CD14-positive monocyte (primary cell): ENCODE results near the gene PRR9. TPM values are rescaled to one million over a fixed set of nuclear protein-coding genes. Genes with fewer than 3 reads are reported as not detected.

Experiments used
- DNase-seq, 3 donors: peaks; one replicate each; pipeline ENCODE4 v3.0.0-alpha.2; 2011 to 2022
- H2AFZ ChIP-seq: 2 replicates; pipeline ENCODE4 v1.6.0; 2012; ENCODE audit warnings: mild to moderate bottlenecking, low read depth, low read length, inconsistent platforms; ENCODE audit not compliant: insufficient read depth, poor library complexity, severe bottlenecking
- H3K27ac ChIP-seq, 2 donors: 1 replicate in 1 of 2; 2 replicates in 1 of 2; pipeline ENCODE4 v1.5.1; 2012 to 2013; ENCODE audit warnings: low read length in 2 of 2, control low read depth in 1 of 2, inconsistent platforms in 1 of 2, low read depth in 1 of 2, mild to moderate bottlenecking in 1 of 2
- H3K27me3 ChIP-seq, 2 donors: one replicate each; pipeline versions ENCODE4 v1.6.0 to v1.6.1; 2011 to 2013; ENCODE audit warnings: low read length in 2 of 2; ENCODE audit not compliant: control insufficient read depth in 2 of 2, insufficient read depth in 2 of 2
- H3K36me3 ChIP-seq, 2 donors: replicated peaks in 1 of 2; 1 replicate in 1 of 2; 2 replicates in 1 of 2; pipeline versions ENCODE4 v1.5.1 to v1.6.1; 2012 to 2013; ENCODE audit warnings: low read length in 2 of 2, control low read depth in 1 of 2, inconsistent platforms in 1 of 2, mild to moderate bottlenecking in 1 of 2; ENCODE audit not compliant: insufficient read depth in 2 of 2, control insufficient read depth in 1 of 2
- H3K4me1 ChIP-seq, 2 donors: 1 replicate in 1 of 2; 2 replicates in 1 of 2; pipeline versions ENCODE4 v1.5.1 to v1.6.1; 2012 to 2013; ENCODE audit warnings: low read length in 2 of 2, control low read depth in 1 of 2, inconsistent platforms in 1 of 2, mild to moderate bottlenecking in 1 of 2, moderate library complexity in 1 of 2; ENCODE audit not compliant: insufficient read depth in 2 of 2, control insufficient read depth in 1 of 2
- H3K4me2 ChIP-seq: replicated peaks from 2 replicates; pipeline ENCODE3; 2012; ENCODE audit warnings: low read length, moderate library complexity, mild to moderate bottlenecking; ENCODE audit not compliant: poor library complexity, severe bottlenecking; ENCODE audit errors: extremely low read depth
- H3K4me3 ChIP-seq, 3 experiments: fragments of 200-600 bp in 1 of 3; sonication (generic) in 1 of 3; replicated peaks in 1 of 3; 1 replicate in 2 of 3; 2 replicates in 1 of 3; pipeline ENCODE4 v1.5.1; 2011 to 2013; ENCODE audit warnings: low read length in 3 of 3, mild to moderate bottlenecking in 3 of 3, control low read depth in 2 of 3, low read depth in 2 of 3, inconsistent platforms in 1 of 3, moderate library complexity in 1 of 3
- H3K79me2 ChIP-seq: 2 replicates; pipeline ENCODE4 v1.6.0; 2012; ENCODE audit warnings: mild to moderate bottlenecking, control low read depth, inconsistent platforms, low read length, moderate library complexity; ENCODE audit not compliant: insufficient read depth
- H3K9ac ChIP-seq: 2 replicates; pipeline ENCODE4 v1.6.0; 2017; ENCODE audit warnings: low read length, mild to moderate bottlenecking; ENCODE audit not compliant: insufficient read depth, poor library complexity, severe bottlenecking
- H3K9me3 ChIP-seq, 2 donors: replicated peaks in 1 of 2; 1 replicate in 1 of 2; 2 replicates in 1 of 2; pipeline versions ENCODE4 v1.5.1 to v1.6.1; 2012 to 2013; ENCODE audit warnings: low read length in 2 of 2, control low read depth in 1 of 2; ENCODE audit not compliant: control insufficient read depth in 1 of 2, insufficient read depth in 1 of 2
- H4K20me1 ChIP-seq: 2 replicates; pipeline ENCODE4 v1.6.0; 2012; ENCODE audit warnings: mild to moderate bottlenecking, low read length, control low read depth, moderate library complexity; ENCODE audit not compliant: insufficient read depth
- H3K27ac Mint-ChIP-seq, 7 donors: one replicate each; pipeline ENCODE4 v1.8.0; 2020; ENCODE audit warnings: mild to moderate bottlenecking in 7 of 7, mixed read lengths in 7 of 7, moderate library complexity in 6 of 7, inconsistent platforms in 2 of 7
- H3K27me3 Mint-ChIP-seq, 3 donors: one replicate each; pipeline ENCODE4 v1.8.0; 2021 to 2022; ENCODE audit warnings: low read depth in 3 of 3, mild to moderate bottlenecking in 3 of 3, mixed read lengths in 3 of 3, moderate library complexity in 3 of 3, inconsistent platforms in 1 of 3
- H3K36me3 Mint-ChIP-seq, 2 donors: one replicate each; pipeline ENCODE4 v1.8.0; 2020; ENCODE audit warnings: mixed read lengths in 2 of 2, inconsistent platforms in 1 of 2, mild to moderate bottlenecking in 1 of 2
- H3K4me1 Mint-ChIP-seq: one replicate; pipeline ENCODE4 v1.8.0; 2020; ENCODE audit warnings: mild to moderate bottlenecking, mixed read lengths
- H3K4me3 Mint-ChIP-seq, 2 donors: one replicate each; pipeline ENCODE4 v1.8.0; 2020; ENCODE audit warnings: mild to moderate bottlenecking in 2 of 2, mixed read lengths in 2 of 2, moderate library complexity in 1 of 2
- H3K9me3 Mint-ChIP-seq, 7 donors: one replicate each; pipeline ENCODE4 v1.8.0; 2020 to 2022; ENCODE audit warnings: mixed read lengths in 7 of 7, mild to moderate bottlenecking in 6 of 7, moderate library complexity in 6 of 7, inconsistent platforms in 2 of 7
- WGBS: methylation state at CpG from one replicate; pipeline ENCODE4 v1.1.5; 2013; ENCODE audit warnings: missing lambda C conversion rate; ENCODE audit not compliant: insufficient coverage; 5-methylcytosine and 5-hydroxymethylcytosine counted together
- intact Hi-C, 2 donors: fragments of 100-400 bp; cut with micrococcal nuclease; formaldehyde crosslinking; loops; one replicate each; pipeline versions ENCODE4 v1.15.0 to v1.15.1; 2023
- polyA plus RNA-seq, 3 donors: library from polyadenylated mRNA; depleted of rRNA in 1 of 3; unstranded in 2 of 3; stranded (reverse) in 1 of 3; fragments of 300-500 nt in 2 of 3; fragments of >200 nt in 1 of 3; fragmentation: Illumina TruSeq in 2 of 3; gene quantifications; 1 replicate in 2 of 3; 2 replicates in 1 of 3; pipeline ENCODE4 v1.2.3, GENCODE V29; 2012 to 2021
- TF ChIP-seq, protein P1 (sequence below): fragments of 200-600 bp; IDR thresholded peaks from one replicate; pipeline ENCODE4 v1.8.0; 2022; ENCODE audit warnings: antibody characterized with exemption, mild to moderate bottlenecking

Gene PRR9
- polyA plus RNA-seq, 3 donors, result not detected

- Mint-ChIP-seq H3K4me3 (no peak overlapping the region), H3K4me1 (no peaks in the 10 kb centered on the region), H3K36me3 (no peaks in the 10 kb centered on the region), H3K27me3 (peaks cover 9 to 19% (median 9%) of the 10 kb centered on the region in 3 donors), H3K27ac (no peak overlapping the region), H3K9me3 (peaks cover 0 to 9% (median 0%) of the 10 kb centered on the region in 7 donors)
- H3K27ac ChIP-seq, result no peak overlapping the region
- no peak overlapping the region for H3K4me2 ChIP-seq
- H3K4me1 ChIP-seq, result no peaks in the 10 kb centered on the region
- peaks cover 2 to 3% of the 10 kb centered on the region in 2 donors for H3K27me3 ChIP-seq
- no peak for DNase-seq
- 74% methylated on average over 3 of the region's 4 CpGs for WGBS
- no peak overlapping the region for H3K4me3 ChIP-seq
- no peaks in the 10 kb centered on the region for H3K79me2 ChIP-seq
- H3K36me3 ChIP-seq, result no peaks in the 10 kb centered on the region
- H4K20me1 ChIP-seq, result no peaks in the 10 kb centered on the region
- no peak overlapping the region for H2AFZ ChIP-seq
- TF ChIP-seq, protein P1, sequence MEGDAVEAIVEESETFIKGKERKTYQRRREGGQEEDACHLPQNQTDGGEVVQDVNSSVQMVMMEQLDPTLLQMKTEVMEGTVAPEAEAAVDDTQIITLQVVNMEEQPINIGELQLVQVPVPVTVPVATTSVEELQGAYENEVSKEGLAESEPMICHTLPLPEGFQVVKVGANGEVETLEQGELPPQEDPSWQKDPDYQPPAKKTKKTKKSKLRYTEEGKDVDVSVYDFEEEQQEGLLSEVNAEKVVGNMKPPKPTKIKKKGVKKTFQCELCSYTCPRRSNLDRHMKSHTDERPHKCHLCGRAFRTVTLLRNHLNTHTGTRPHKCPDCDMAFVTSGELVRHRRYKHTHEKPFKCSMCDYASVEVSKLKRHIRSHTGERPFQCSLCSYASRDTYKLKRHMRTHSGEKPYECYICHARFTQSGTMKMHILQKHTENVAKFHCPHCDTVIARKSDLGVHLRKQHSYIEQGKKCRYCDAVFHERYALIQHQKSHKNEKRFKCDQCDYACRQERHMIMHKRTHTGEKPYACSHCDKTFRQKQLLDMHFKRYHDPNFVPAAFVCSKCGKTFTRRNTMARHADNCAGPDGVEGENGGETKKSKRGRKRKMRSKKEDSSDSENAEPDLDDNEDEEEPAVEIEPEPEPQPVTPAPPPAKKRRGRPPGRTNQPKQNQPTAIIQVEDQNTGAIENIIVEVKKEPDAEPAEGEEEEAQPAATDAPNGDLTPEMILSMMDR, result no peak
- H3K9me3 ChIP-seq, result no peaks in the 10 kb centered on the region
- no peak overlapping the region for H3K9ac ChIP-seq
- intact Hi-C loops, result no loop called here
Observed at GRCh38 chr1:153202006-153202405, 15.4 kb upstream of the PRR9 start.

DNA sequence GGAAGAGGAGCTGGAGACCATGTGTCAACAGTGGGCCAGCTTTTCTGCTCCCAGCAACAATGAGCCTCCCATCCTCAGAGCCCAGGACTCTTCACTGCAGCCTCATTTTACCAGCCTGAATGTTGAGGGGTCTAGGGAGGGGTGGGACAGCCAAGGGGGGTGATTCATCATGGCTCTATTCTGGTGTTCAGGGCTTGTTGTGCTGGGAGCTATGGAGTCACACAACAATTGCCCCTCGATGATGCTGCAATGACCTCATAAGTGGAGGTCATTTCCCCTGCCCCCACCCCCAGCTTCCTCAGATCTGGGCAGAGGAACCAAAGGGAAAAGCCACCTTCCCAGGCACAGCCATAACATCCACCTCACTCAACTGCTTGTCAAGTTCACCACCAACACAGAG is 14.3 kb upstream of the PRR9 start, which contains the start of gene LELP1:
Gene LELP1, plus strand, starts transcription at position 301 of the 400 bp plus-strand sequence. CDS start 1,278 bp downstream, outside the sequence.
- H3K9me3 ChIP-seq, result no peaks in the 10 kb centered on the region
- H3K9me3 Mint-ChIP-seq, result peaks cover 0 to 5% (median 0%) of the 10 kb centered on the region in 7 donors
- peaks cover 9 to 19% (median 12%) of the 10 kb centered on the region in 3 donors for H3K27me3 Mint-ChIP-seq
- no peak within 1 kb of the TSS for H3K4me3 ChIP-seq
- peaks cover 2 to 3% of the 10 kb centered on the region in 2 donors for H3K27me3 ChIP-seq
- no peaks in the 10 kb centered on the region for H4K20me1 ChIP-seq
- DNase-seq, result no peak
- WGBS, result 86% methylated on average over 1 of the region's 1 CpG
- intact Hi-C loops, result no loop called here
- no peak within 1 kb of the TSS for H3K27ac ChIP-seq
- no peaks in the 10 kb centered on the region for H3K36me3 ChIP-seq
- no peaks in the 10 kb centered on the region for H3K4me1 ChIP-seq
- no peak within 1 kb of the TSS for H2AFZ ChIP-seq
- no peaks in the 10 kb centered on the region for H3K79me2 ChIP-seq
- H3K4me2 ChIP-seq, result no peak within 1 kb of the TSS
- no peaks in the 10 kb centered on the region for H3K36me3 Mint-ChIP-seq
- H3K4me1 Mint-ChIP-seq, result no peaks in the 10 kb centered on the region
- TF ChIP-seq, protein P1, result no peak
- H3K9ac ChIP-seq, result no peak within 1 kb of the TSS
- H3K27ac Mint-ChIP-seq, result no peak within 1 kb of the TSS
- no peak within 1 kb of the TSS for H3K4me3 Mint-ChIP-seq
